Activated naive CD4-positive, alpha-beta T cell treated with anti-CD3 and anti-CD28 coated beads for 36 hours (primary cell): Measurements from ENCODE around the gene MAP3K20. TPM values are rescaled to one million over a fixed set of nuclear protein-coding genes. Genes with fewer than 3 reads are reported as not detected.
"Not testable (repeated sequence)": the region's sequence is repeated elsewhere in the genome, so short reads cannot be mapped to it uniquely, and the experiment has no call there.

Experiments used
- CTCF ChIA-PET: fragments of 350-600 bp; sonication (Branson Sonifier 250); formaldehyde crosslinking; loops from one replicate; lab custom pipeline; 2021; ENCODE audit warnings: antibody characterized with exemption; lab: Charles Lee
- DNase-seq: peaks from one replicate; pipeline ENCODE4 v3.0.0-alpha.2; 2020
- H3K27ac Mint-ChIP-seq: one replicate; pipeline ENCODE4 v1.8.0; 2021; ENCODE audit warnings: mild to moderate bottlenecking, mixed read lengths
- H3K27me3 Mint-ChIP-seq: one replicate; pipeline ENCODE4 v1.8.0; 2021; ENCODE audit warnings: low read depth, mixed read lengths
- H3K36me3 Mint-ChIP-seq: one replicate; pipeline ENCODE4 v1.8.0; 2021; ENCODE audit warnings: low read depth, mixed read lengths
- H3K4me1 Mint-ChIP-seq: one replicate; pipeline ENCODE4 v1.8.0; 2021; ENCODE audit warnings: low read depth, mixed read lengths
- H3K4me3 Mint-ChIP-seq: one replicate; pipeline ENCODE4 v1.8.0; 2021; ENCODE audit warnings: mild to moderate bottlenecking, moderate library complexity, mixed read lengths
- H3K9me3 Mint-ChIP-seq: one replicate; pipeline ENCODE4 v1.8.0; 2021; ENCODE audit warnings: mixed read lengths
- intact Hi-C: fragments of 100-400 bp; cut with micrococcal nuclease; formaldehyde crosslinking; loops from one replicate; pipeline ENCODE4 v1.15.1; 2023
- total RNA-seq, 2 experiments: library from RNA; stranded (reverse); gene quantifications; one replicate each; pipeline ENCODE4 v1.2.3, GENCODE V29; 2021

The MAP3K20 gene
- total RNA-seq, 2 experiments from 2014 or later = 3.0 to 3.7 TPM

GRCh38 chr2:173159791-173160463 lies 84.3 kb downstream of the MAP3K20 start:
- intact Hi-C loops = no loop called here
- Mint-ChIP-seq H3K36me3 (no peaks in the 10 kb centered on the region), H3K4me1 (no peaks in the 10 kb centered on the region), H3K27ac (no peak overlapping the region), H3K4me3 (no peak overlapping the region), H3K27me3 (peaks cover 23% of the 10 kb centered on the region), H3K9me3 (peaks cover 3% of the 10 kb centered on the region)
- DNase-seq = no peak
- CTCF ChIA-PET = interaction anchor here (0.6 kb wide), 1 partner anchor 346 kb away, joined by 6 read pairs; no protein-coding TSS in a partner anchor

DNA sequence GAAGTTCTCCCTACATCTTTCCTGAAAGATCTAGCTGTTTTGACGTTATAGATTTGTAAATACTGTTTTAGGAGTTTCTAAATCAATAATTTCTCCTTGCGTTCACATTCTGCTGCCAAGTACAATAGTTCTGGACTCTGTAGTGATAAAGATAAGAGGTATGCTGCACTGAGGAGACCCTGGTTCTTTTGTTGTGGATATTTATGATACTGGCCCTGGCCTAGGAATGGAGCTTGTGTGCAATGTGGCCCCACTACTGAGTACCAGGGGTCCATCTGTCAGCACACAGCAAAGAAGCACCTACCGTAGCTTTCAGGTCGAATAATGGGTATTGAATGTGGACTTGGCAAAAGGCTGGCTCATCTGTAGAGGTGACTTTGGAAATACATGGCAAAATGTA lies 85.0 kb downstream of the MAP3K20 start:
- Mint-ChIP-seq H3K4me1 (no peaks in the 10 kb centered on the region), H3K9me3 (peaks cover 3% of the 10 kb centered on the region), H3K36me3 (no peaks in the 10 kb centered on the region), H3K27ac (no peak overlapping the region), H3K27me3 (peaks cover 20% of the 10 kb centered on the region), H3K4me3 (no peak overlapping the region)
- DNase-seq = no peak
- intact Hi-C loops = no loop called here
- CTCF ChIA-PET = no interaction called here

GRCh38 chr2:173161040-173161439 lies 85.4 kb downstream of the MAP3K20 start:
- H3K27me3 Mint-ChIP-seq = peaks cover 20% of the 10 kb centered on the region
- H3K4me1 Mint-ChIP-seq = no peaks in the 10 kb centered on the region
- intact Hi-C loops = no loop called here
- CTCF ChIA-PET = interaction anchor here (1.2 kb wide), 1 partner anchor 9 kb away, joined by 3 read pairs; no protein-coding TSS in a partner anchor
- H3K36me3 Mint-ChIP-seq = no peaks in the 10 kb centered on the region
- DNase-seq = no peak
- H3K27ac Mint-ChIP-seq = no peak overlapping the region
- H3K4me3 Mint-ChIP-seq = no peak overlapping the region
- peaks cover 3% of the 10 kb centered on the region for H3K9me3 Mint-ChIP-seq

- H3K27ac Mint-ChIP-seq = no peak overlapping the region
- H3K36me3 Mint-ChIP-seq = no peaks in the 10 kb centered on the region
- peaks cover 20% of the 10 kb centered on the region for H3K27me3 Mint-ChIP-seq
- no peaks in the 10 kb centered on the region for H3K4me1 Mint-ChIP-seq
- no peak for DNase-seq
- no peak overlapping the region for H3K4me3 Mint-ChIP-seq
- peaks cover 3% of the 10 kb centered on the region for H3K9me3 Mint-ChIP-seq
- CTCF ChIA-PET = interaction anchor here (1.2 kb wide), 1 partner anchor 9 kb away, joined by 3 read pairs; no protein-coding TSS in a partner anchor
- intact Hi-C loops = no loop called here
Observed at GRCh38 chr2:173161507-173161906, 85.9 kb downstream of the MAP3K20 start.

DNA sequence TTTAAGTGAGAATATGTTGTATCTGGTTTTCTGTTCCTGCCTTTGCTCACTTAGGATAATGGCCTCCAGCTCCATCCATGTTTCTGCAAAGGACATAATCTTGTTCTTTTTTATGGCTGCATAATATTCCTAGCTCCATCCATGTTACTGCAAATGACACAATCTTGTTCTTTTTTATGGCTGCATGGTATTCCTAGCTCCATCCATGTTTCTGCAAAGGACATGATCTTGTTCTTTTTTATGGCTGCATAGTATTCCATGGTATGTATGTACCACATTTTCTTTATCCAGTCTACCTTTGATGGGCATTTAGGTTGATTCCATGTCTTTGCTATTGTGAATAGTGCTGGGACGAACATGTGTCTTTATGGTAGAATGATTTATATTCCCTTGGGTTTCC lies 87.7 kb downstream of the MAP3K20 start:
- H3K4me1 Mint-ChIP-seq, intact Hi-C loops, H3K27ac Mint-ChIP-seq, H3K4me3 Mint-ChIP-seq, DNase-seq, H3K9me3 Mint-ChIP-seq, H3K36me3 Mint-ChIP-seq, CTCF ChIA-PET: not testable (repeated sequence)
- H3K27me3 Mint-ChIP-seq = peaks cover 20% of the 10 kb centered on the region

GRCh38 chr2:173164396-173164795 lies 88.8 kb downstream of the MAP3K20 start:
- Mint-ChIP-seq H3K36me3 (no peaks in the 10 kb centered on the region), H3K4me3 (no peak overlapping the region), H3K4me1 (no peaks in the 10 kb centered on the region), H3K27me3 (peaks cover 17% of the 10 kb centered on the region), H3K27ac (no peak overlapping the region), H3K9me3 (peaks cover 3% of the 10 kb centered on the region)
- intact Hi-C loops = no loop called here
- CTCF ChIA-PET = no interaction called here
- DNase-seq = no peak

DNA sequence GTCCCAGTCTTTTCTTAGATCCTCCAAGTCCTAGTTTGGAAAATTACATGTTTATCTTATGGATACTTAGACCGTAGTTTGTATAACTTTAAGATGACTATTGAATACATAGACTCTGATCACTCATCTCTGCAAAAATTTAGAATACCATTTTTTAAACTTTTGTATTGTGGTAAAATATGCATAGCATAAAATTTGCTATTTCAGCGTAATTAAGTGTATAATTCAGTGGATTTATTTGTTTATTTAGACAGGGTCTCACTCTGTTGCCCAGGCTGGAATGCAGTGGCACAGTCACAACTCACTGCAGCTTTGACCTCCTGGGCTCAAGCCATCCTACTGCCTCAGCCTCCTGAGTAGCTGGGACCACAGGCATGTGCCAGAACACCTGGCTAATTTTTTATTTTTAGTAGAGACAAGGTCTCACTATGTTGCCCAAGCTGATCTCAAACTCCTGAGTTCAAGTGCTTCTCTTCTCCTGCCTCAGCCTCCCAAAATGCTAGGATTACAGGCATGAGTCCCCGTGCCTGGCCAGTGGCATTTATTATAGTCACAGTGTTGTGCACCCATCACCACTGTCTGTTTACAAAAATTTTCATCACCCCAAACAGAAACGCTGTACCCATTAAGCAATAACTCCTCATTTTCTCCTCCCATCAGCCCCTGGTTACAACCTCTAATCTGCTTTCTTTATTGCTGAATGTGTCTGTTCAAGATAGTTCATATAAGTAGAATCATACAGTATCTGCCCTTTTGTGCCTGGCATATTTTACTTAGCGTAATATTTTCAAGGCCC lies 90.0 kb downstream of the MAP3K20 start:
- no peak for DNase-seq
- CTCF ChIA-PET = interaction anchor here (0.6 kb wide), 1 partner anchor 33 kb away, joined by 4 read pairs; no protein-coding TSS in a partner anchor
- intact Hi-C loops = no loop called here
- H3K27me3 Mint-ChIP-seq = peaks cover 14% of the 10 kb centered on the region
- H3K4me1 Mint-ChIP-seq = no peaks in the 10 kb centered on the region
- H3K27ac Mint-ChIP-seq = no peak overlapping the region
- peaks cover 3% of the 10 kb centered on the region for H3K9me3 Mint-ChIP-seq
- H3K4me3 Mint-ChIP-seq = no peak overlapping the region
- H3K36me3 Mint-ChIP-seq = no peaks in the 10 kb centered on the region

DNA sequence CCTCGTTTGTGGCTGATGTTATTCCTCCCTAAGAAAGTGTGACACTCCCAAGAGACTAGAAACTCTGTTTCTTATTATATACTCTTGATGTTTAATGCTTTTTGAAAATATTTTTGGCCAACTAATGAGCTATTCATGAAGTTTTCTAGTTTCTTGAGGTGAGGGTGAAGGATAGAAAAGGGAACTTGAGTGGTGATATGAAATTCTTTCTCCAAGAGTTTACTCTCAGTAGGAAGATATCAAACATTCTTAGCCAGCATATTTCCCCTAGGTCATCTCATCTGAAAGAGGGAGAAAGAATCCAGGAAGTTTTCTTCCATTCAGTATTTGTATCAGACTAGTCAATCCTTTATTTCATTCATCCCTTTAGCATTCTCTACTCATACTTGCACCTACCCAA lies 95.7 kb downstream of the MAP3K20 start:
- Mint-ChIP-seq H3K9me3 (peaks cover 2% of the 10 kb centered on the region), H3K4me3 (no peak overlapping the region), H3K27me3 (peaks cover 15% of the 10 kb centered on the region), H3K36me3 (no peaks in the 10 kb centered on the region), H3K4me1 (no peaks in the 10 kb centered on the region), H3K27ac (no peak overlapping the region)
- DNase-seq = no peak
- CTCF ChIA-PET = no interaction called here
- intact Hi-C loops = no loop called here

DNA sequence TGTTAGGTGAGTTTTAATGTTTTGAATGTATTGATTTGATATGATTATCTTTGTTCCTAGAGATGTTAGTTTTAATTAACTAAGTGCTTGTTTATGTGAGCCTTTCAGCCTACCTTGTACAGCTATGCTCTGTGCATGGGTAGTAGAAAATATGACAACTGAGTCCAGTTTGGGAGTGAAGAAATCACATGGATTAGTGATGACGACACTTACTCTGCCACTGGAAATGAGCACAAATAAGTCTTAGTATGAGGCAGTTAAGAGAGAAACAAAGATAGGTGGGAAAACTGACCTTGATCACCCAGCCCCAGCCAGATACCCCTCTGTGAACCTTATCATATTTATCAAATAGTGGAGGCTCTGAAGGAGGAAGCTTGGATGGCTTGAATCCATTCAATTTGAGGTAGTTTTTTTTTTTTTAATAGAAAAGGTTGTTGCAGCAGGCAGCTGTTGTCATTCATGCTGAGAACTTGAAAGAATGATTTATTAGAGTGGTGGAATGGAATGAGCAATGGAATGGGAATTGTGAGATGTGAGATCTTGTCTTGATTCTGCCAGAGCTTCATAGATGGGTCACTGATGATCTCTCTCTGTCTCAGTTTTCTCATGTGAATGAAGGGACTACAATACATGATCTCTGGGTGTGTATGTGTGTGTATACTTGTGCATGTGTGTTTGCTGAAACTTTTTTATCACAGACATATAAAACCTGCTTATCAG lies 96.4 kb downstream of the MAP3K20 start:
- no peak for DNase-seq
- no peak overlapping the region for H3K27ac Mint-ChIP-seq
- H3K9me3 Mint-ChIP-seq = peaks cover 2% of the 10 kb centered on the region
- no peak overlapping the region for H3K4me3 Mint-ChIP-seq
- no peaks in the 10 kb centered on the region for H3K4me1 Mint-ChIP-seq
- intact Hi-C loops = no loop called here
- peaks cover 17% of the 10 kb centered on the region for H3K27me3 Mint-ChIP-seq
- CTCF ChIA-PET = interaction anchor here (1.5 kb wide), 1 partner anchor 38 kb away, joined by 3 read pairs; no protein-coding TSS in a partner anchor
- no peaks in the 10 kb centered on the region for H3K36me3 Mint-ChIP-seq

GRCh38 chr2:173174339-173174738 lies 98.7 kb downstream of the MAP3K20 start:
- intact Hi-C loops, H3K4me1 Mint-ChIP-seq, CTCF ChIA-PET: not testable (repeated sequence)

GRCh38 chr2:173175222-173175621 lies 99.6 kb downstream of the MAP3K20 start:
- no peak overlapping the region for H3K4me3 Mint-ChIP-seq
- intact Hi-C loops = no loop called here
- CTCF ChIA-PET = no interaction called here
- H3K27me3 Mint-ChIP-seq = peaks cover 22% of the 10 kb centered on the region
- no peak for DNase-seq
- peaks cover 2% of the 10 kb centered on the region for H3K9me3 Mint-ChIP-seq
- no peaks in the 10 kb centered on the region for H3K36me3 Mint-ChIP-seq
- H3K4me1 Mint-ChIP-seq = no peaks in the 10 kb centered on the region
- no peak overlapping the region for H3K27ac Mint-ChIP-seq

More at GRCh38 chr2:173174339-173174738, 98.7 kb downstream of the MAP3K20 start:
- H3K27ac Mint-ChIP-seq, H3K4me3 Mint-ChIP-seq, H3K9me3 Mint-ChIP-seq, H3K36me3 Mint-ChIP-seq, DNase-seq: not testable (repeated sequence)
- H3K27me3 Mint-ChIP-seq = peaks cover 22% of the 10 kb centered on the region

GRCh38 chr2:173181982-173182381 lies 106.3 kb downstream of the MAP3K20 start:
- H3K27me3 Mint-ChIP-seq = peaks cover 12% of the 10 kb centered on the region
- no peak overlapping the region for H3K27ac Mint-ChIP-seq
- H3K4me1 Mint-ChIP-seq = no peaks in the 10 kb centered on the region
- intact Hi-C loops = no loop called here
- no peaks in the 10 kb centered on the region for H3K9me3 Mint-ChIP-seq
- DNase-seq = no peak
- CTCF ChIA-PET = no interaction called here
- H3K36me3 Mint-ChIP-seq = no peaks in the 10 kb centered on the region
- H3K4me3 Mint-ChIP-seq = no peak overlapping the region
